GM12801 (cell line): ENCODE results near the gene GPR160.

ENCODE experiments used
- CTCF ChIP-seq: IDR thresholded peaks from one replicate; pipeline ENCODE4 v1.5.1; 2011; ENCODE audit warnings: control low read depth; ENCODE audit not compliant: insufficient read length; ENCODE audit errors: extremely low read depth

The GPR160 gene

GRCh38 chr3:170037463-170038433 lies at the start of gene GPR160:
TSS of gene GPR160 (plus strand) at chr3:170037995. CDS start at chr3:170083973, 45,978 bp downstream.
- no peak for TF ChIP-seq CTCF

- no peak for TF ChIP-seq CTCF
These were observed 47.4 kb upstream of the GPR160 start for GRCh38 chr3:169990431-169990830.

GRCh38 chr3:169992156-169992555 lies 45.6 kb upstream of the GPR160 start:
- TF ChIP-seq CTCF = no peak

- no peak for TF ChIP-seq CTCF
These were observed 45.0 kb upstream of the GPR160 start for GRCh38 chr3:169992781-169993180.

GRCh38 chr3:169993761-169994160 lies 44.0 kb upstream of the GPR160 start:
- TF ChIP-seq CTCF = no peak

- TF ChIP-seq CTCF = no peak
These were observed 41.7 kb upstream of the GPR160 start for GRCh38 chr3:169996063-169996462.

- no peak for TF ChIP-seq CTCF
These were observed 39.1 kb upstream of the GPR160 start for GRCh38 chr3:169998668-169999131.
